ENCODE results near the gene ABI3.

- TF ChIP-seq CTCF (IDR thresholded peaks at IDR 0.05) = no peak
- no peak for TF ChIP-seq EP300 (IDR thresholded peaks at IDR 0.05; ENCODE audit: low read depth)
- TF ChIP-seq POLR2A (IDR thresholded peaks at IDR 0.05) = no peak
Measured at GRCh38 chr17:49193513-49194296, 16.8 kb upstream of the ABI3 start.

All from transverse colon (tissue), 3 donors.